ENCODE results near the gene SSBP2.

SSBP2 gene

DNA sequence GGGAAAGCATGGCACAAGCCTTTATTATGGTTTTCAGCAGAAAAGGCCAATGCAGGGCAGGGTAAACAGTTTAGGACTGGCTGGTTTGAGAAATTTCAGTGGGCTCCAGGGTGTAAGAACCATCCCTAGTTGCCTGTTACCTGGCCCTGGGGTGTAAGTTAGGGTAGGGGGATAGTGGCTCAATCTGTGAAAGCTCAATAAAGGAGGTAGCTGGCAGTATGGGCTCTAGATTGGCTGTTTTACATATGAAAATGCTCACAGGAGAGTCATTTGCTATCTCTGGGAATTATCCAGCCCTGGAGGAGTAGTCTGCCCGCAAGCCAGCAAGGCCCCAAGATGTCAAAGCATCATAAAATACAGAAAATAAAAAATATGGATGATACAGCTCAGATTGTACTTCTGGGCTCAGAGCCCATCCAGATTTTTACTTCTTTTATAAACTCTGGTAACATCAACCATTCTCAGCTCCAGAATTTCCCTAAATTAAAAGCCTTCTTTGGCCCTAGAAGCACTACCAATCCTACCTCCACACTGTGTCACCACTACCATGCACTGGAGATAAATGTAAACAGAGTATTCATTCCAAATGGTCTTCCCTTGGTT, 31.1 kb downstream of the SSBP2 start:
- no peak for DNase-seq (ENCODE audit: low read depth in 1 of 2, low spot score in 1 of 2)
- Histone ChIP-seq H3K27ac (replicated peaks) (no peak overlapping the region), H3K27me3 (ENCODE audit: insufficient read depth, poor library complexity, severe bottlenecking) (no peaks in the 10 kb centered on the region), H3K4me3 (replicated peaks; ENCODE audit: insufficient read depth, low read length) (no peak overlapping the region)
- TF ChIP-seq SPI1 (IDR thresholded peaks at IDR 0.05; ENCODE audit: borderline replicate concordance, low read depth) (no peak), REST (IDR thresholded peaks at IDR 0.05; ENCODE audit: insufficient replicate concordance, low read depth) (no peak)
- TF ChIP-seq, protein P1, sequence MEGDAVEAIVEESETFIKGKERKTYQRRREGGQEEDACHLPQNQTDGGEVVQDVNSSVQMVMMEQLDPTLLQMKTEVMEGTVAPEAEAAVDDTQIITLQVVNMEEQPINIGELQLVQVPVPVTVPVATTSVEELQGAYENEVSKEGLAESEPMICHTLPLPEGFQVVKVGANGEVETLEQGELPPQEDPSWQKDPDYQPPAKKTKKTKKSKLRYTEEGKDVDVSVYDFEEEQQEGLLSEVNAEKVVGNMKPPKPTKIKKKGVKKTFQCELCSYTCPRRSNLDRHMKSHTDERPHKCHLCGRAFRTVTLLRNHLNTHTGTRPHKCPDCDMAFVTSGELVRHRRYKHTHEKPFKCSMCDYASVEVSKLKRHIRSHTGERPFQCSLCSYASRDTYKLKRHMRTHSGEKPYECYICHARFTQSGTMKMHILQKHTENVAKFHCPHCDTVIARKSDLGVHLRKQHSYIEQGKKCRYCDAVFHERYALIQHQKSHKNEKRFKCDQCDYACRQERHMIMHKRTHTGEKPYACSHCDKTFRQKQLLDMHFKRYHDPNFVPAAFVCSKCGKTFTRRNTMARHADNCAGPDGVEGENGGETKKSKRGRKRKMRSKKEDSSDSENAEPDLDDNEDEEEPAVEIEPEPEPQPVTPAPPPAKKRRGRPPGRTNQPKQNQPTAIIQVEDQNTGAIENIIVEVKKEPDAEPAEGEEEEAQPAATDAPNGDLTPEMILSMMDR (IDR thresholded peaks at IDR 0.05; ENCODE audit: insufficient read depth, low read length), result no peak

- Histone ChIP-seq H3K27me3 (ENCODE audit: insufficient read depth, poor library complexity, severe bottlenecking) (no peaks in the 10 kb centered on the region), H3K4me3 (replicated peaks; ENCODE audit: insufficient read depth, low read length) (no peak overlapping the region), H3K27ac (replicated peaks) (no peak overlapping the region)
- TF ChIP-seq POLR2AphosphoS5 (IDR thresholded peaks at IDR 0.05; ENCODE audit: low read depth) (no peak), GABPA (IDR thresholded peaks at IDR 0.05; ENCODE audit: low read depth) (no peak), REST (IDR thresholded peaks at IDR 0.05; ENCODE audit: insufficient replicate concordance, low read depth) (no peak), SPI1 (IDR thresholded peaks at IDR 0.05; ENCODE audit: borderline replicate concordance, low read depth) (no peak)
- TF ChIP-seq, protein P1 (IDR thresholded peaks at IDR 0.05; ENCODE audit: insufficient read depth, low read length), result no peak
- no peak for DNase-seq (ENCODE audit: low read depth in 1 of 2, low spot score in 1 of 2)
Measured at GRCh38 chr5:81718300-81718699, 32.6 kb downstream of the SSBP2 start.

- Histone ChIP-seq H3K27ac (replicated peaks) (no peak overlapping the region), H3K4me3 (replicated peaks; ENCODE audit: insufficient read depth, low read length) (no peak overlapping the region), H3K27me3 (ENCODE audit: insufficient read depth, poor library complexity, severe bottlenecking) (no peaks in the 10 kb centered on the region)
- DNase-seq (ENCODE audit: low read depth in 1 of 2, low spot score in 1 of 2), result no peak
- TF ChIP-seq REST (IDR thresholded peaks at IDR 0.05; ENCODE audit: insufficient replicate concordance, low read depth), result no peak
- no peak for TF ChIP-seq POLR2AphosphoS5 (IDR thresholded peaks at IDR 0.05; ENCODE audit: low read depth)
- TF ChIP-seq GABPA (IDR thresholded peaks at IDR 0.05; ENCODE audit: low read depth), result no peak
- TF ChIP-seq, protein P1 (IDR thresholded peaks at IDR 0.05; ENCODE audit: insufficient read depth, low read length), result no peak
- no peak for TF ChIP-seq SPI1 (IDR thresholded peaks at IDR 0.05; ENCODE audit: borderline replicate concordance, low read depth)
Measured at GRCh38 chr5:81717860-81718259, 33.0 kb downstream of the SSBP2 start.

All from HL-60 (cell line).